ENCODE data around the gene ACMSD. TPM values are rescaled to one million over a fixed set of nuclear protein-coding genes. Genes with fewer than 3 reads are reported as not detected.

ACMSD gene
- not detected in 2 replicates for total RNA-seq

GRCh38 chr2:134838143-134838620, at the start of gene ACMSD:
Gene ACMSD (plus strand): TSS chr2:134838616. CDS start chr2:134838683, 67 bp downstream.

GRCh38 chr2:134918526-134919340, 80.3 kb downstream of the ACMSD start, which contains the start of gene CCNT2:
Gene CCNT2 (plus strand): TSS chr2:134918822. CDS start chr2:134918855, 33 bp downstream.

Other genes starting within 250 kb of the ACMSD start
- not detected in 2 replicates for gene TMEM163, start 119.6 kb upstream of the ACMSD start, total RNA-seq
- gene CCNT2, start 80.2 kb downstream of the ACMSD start, total RNA-seq: 16.7 and 19.1 TPM in 2 replicates
- gene MAP3K19, start 208.8 kb downstream of the ACMSD start, total RNA-seq: not detected in 2 replicates
- 74.3 and 74.7 TPM in 2 replicates for gene RAB3GAP1, start 213.7 kb downstream of the ACMSD start, total RNA-seq